HG03196 (cell line): ENCODE measurements around the gene BRME1.
A peak's percentile ranks its signal among the peaks of the same experiment; 100 is the strongest.
"Not testable (repeated sequence)": the region's sequence is repeated elsewhere in the genome, so short reads cannot be mapped to it uniquely, and the experiment has no call there.

Experiments
- ATAC-seq: cut with Tn5 transposase; IDR thresholded peaks from one replicate; pipeline ENCODE4 v1.9.1; 2021; ENCODE audit not compliant: unreplicated experiment

Gene BRME1

GRCh38 chr19:13926715-13927114, 20.8 kb upstream of the BRME1 start:
- no peak for ATAC-seq

GRCh38 chr19:13926010-13926409, 20.1 kb upstream of the BRME1 start:
- no peak for ATAC-seq

- ATAC-seq: no peak
These were observed 17.5 kb upstream of the BRME1 start for GRCh38 chr19:13923194-13923987.

GRCh38 chr19:13922118-13922517, 16.2 kb upstream of the BRME1 start:
- ATAC-seq: not testable (repeated sequence)

- no peak for ATAC-seq
These were observed 15.2 kb upstream of the BRME1 start for GRCh38 chr19:13920940-13921747.

- ATAC-seq: no peak
These were observed 14.6 kb upstream of the BRME1 start for GRCh38 chr19:13920524-13920923.

- no peak for ATAC-seq
These were observed 13.0 kb upstream of the BRME1 start for GRCh38 chr19:13918726-13919411.

- no peak for ATAC-seq
These were observed 12.0 kb upstream of the BRME1 start for GRCh38 chr19:13917888-13918406.

GRCh38 chr19:13914777-13915176, 8.9 kb upstream of the BRME1 start:
- ATAC-seq: no peak

- no peak for ATAC-seq
These were observed 7.4 kb upstream of the BRME1 start for GRCh38 chr19:13913352-13913751.

GRCh38 chr19:13909430-13909829, 3.5 kb upstream of the BRME1 start:
- no peak for ATAC-seq

GRCh38 chr19:13908674-13909073, 2.8 kb upstream of the BRME1 start:
- no peak for ATAC-seq

GRCh38 chr19:13906910-13907309, 993 bp upstream of the BRME1 start:
- peak; percentile 5 for ATAC-seq

- peak; percentile 15 for ATAC-seq
These were observed 596 bp upstream of the BRME1 start for GRCh38 chr19:13906521-13906904.

- ATAC-seq: no peak
These were observed 2.8 kb downstream of the BRME1 start for GRCh38 chr19:13902993-13903555.

GRCh38 chr19:13899912-13900584, 5.9 kb downstream of the BRME1 start:
- no peak for ATAC-seq

- no peak for ATAC-seq
These were observed 6.5 kb downstream of the BRME1 start for GRCh38 chr19:13899393-13899792.

GRCh38 chr19:13896227-13896626, 9.7 kb downstream of the BRME1 start:
- no peak for ATAC-seq

GRCh38 chr19:13894552-13894951, 11.4 kb downstream of the BRME1 start:
- ATAC-seq: no peak

- ATAC-seq: no peak
These were observed 13.0 kb downstream of the BRME1 start for GRCh38 chr19:13892870-13893269.

- no peak for ATAC-seq
These were observed 15.8 kb downstream of the BRME1 start for GRCh38 chr19:13890136-13890535.
